NCI-H146 treated with DMSO at 0.1 percent for 48 hours (cell line): ENCODE measurements around the gene PCNX4.
A peak's percentile ranks its signal among the peaks of the same experiment; 100 is the strongest.

ENCODE experiments used
- DNase-seq: peaks from one replicate; lab custom pipeline; 2025; ENCODE audit not compliant: unreplicated experiment; lab: John Stamatoyannopoulos, UW

The PCNX4 gene

GRCh38 chr14:60204843-60205774, 113.4 kb downstream of the PCNX4 start:
- no peak for DNase-seq

DNA sequence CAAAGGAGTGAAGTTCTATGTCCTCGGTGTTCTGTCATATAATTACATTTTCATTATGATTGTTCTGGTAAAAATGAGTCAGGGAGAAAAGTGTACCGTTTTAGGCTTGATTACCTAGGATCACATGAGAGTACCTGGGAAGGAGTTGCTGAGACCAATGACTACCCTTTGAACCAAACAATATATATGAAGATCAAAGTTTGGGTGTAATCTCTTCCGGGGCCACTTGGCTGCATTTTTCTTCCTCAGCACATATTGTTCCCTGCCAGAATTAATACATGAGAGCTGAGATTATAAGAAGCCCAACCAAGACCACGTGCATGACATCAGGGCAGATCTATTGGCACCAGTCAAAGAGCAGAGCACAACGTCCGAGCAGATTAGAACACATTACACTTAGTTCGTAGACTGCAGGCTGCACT, 114.5 kb downstream of the PCNX4 start:
- no peak for DNase-seq

DNA sequence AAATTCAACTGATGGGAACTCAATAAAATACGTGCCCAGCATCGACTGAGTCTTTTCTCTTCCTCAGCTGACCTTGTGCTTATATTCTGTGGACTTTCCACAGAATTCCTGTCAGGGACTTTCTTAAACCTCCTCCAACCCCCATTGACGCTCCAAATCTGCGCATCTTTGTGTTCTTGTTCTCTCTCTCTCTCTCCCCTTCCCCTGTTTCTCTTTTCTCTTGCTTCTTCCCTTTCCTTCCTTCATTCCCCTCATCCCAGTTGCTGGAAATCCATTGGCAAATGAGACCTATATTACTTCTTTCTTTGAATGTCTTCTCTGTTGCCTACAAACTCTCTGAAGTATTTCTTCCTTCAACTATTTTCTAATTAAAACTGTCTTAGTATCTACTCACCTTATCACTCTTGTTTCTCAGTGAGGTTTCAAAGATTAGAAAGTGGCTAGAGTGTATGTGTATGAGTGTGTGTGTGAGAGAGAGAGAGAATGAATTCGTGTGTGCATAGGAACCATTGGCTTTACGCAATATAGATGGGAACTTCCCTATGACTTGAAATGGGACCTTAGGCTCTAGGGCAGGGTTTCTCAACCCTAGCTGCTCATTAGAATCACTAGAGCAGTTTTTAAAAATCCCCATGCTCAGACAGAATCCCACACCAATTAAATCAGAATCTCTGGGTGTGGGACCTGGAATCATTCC, 115.3 kb downstream of the PCNX4 start:
- DNase-seq, result no peak

DNA sequence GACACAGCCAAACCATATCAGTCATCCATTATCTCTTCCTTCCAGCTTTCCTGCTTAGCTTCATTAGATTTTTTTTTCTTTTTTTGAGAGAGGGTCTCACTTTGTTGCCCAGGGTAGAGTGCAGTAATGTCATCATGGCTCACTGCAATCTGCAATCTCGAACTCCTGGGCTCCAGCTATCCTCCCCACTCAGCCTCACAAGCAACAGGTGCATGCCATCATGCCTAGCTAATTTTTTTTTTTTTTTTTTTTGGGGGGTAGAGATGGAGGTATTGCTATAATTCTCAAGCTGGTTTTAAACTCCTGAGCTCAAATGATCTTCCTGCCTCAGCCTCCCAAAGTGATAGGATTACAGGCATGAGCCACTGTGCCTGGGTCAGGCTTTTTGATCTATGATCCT, 119.0 kb downstream of the PCNX4 start:
- DNase-seq, result no peak

GRCh38 chr14:60211153-60211552, 119.4 kb downstream of the PCNX4 start:
- peak; percentile 88 for DNase-seq

DNA sequence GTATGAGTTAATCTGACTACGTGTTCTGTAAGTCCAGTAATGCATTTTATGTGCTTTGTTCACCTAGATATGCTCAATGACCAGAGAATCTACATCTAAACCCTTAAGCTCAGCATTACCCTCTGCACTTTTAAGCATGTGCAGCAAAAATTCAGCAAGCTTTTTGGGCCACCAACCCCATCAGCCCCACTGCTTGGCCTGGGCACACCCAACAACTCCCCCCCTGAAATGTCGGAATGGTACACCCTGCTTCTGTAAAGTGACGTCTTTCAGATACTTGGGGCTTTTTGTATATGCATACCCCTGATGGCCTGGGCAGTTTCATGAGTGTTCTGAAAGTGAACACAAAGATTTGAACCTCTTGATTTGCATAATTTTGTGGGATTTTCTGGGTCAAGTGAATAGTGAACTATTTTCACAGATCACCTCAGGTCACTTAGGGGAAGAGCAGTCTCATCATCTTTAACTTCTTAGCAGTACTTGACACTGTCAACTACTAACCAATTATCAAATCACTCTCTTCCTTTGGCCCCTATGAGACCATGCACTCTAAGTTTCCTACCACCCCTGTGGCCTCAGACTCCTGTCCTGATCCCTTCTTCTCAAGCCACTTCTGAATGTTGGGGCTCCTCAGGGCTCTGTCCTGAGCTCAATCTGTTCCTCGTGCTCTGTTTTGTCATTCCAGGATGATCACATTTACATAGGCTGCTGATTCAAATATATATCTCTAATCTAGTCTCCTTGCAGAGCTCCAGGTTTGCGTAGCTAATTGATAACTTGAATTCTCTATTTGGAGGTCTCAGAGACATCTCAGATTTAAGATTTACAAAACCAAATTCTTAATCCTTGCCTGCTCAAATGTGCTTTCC, 121.0 kb downstream of the PCNX4 start:
- no peak for DNase-seq

DNA sequence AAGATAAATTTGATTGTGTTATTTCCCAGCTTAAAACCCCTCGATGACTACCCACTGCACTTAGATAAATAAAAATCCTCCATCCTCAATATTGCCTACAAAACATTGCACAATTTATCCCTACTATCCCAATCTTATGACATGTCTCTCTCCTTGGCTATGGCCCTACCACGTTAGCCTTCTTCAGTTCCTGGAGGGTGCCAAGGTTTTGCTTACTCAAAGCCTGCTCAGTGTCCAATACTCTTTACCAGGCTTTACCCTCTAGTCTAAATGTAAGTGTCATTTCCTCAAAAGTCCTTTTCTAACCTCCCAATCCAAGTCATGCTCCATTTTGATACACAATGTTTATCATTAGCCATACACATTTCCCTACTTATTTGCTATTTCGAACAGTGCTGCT, 122.3 kb downstream of the PCNX4 start:
- DNase-seq, result no peak

DNA sequence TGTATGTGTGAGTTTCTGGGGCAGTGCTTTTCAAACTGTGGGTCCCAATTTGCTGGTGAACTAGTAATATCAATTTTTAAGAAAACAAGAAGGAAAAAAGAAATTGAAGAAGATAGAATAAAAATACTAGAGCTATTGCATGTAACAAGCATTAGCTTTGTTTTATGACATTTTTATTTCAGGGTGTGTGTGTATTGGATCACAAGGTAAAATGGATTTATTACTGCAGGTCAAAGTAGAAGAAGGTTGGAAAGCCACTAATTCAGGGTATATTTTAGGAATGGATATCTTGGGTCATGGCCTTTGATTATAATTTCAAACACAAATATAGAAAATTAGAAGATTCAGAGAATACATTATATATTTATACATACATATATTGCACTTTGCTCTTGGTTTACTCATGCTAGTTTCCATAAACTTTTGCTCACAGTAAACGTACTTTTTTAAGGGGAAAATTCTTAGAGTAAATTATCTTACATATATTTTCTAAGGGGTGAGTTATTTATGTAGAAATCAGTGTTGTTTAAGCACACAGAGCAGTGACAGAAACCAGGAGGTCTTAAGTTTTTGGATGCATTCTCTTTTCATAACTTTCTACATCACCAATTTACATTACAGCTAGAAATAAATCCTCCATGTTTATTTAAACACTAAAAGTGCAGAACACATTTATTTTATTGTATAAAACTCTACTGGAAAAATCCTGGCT, 122.8 kb downstream of the PCNX4 start:
- no peak for DNase-seq

- no peak for DNase-seq
Observed at GRCh38 chr14:60215127-60215444, 123.4 kb downstream of the PCNX4 start.

DNA sequence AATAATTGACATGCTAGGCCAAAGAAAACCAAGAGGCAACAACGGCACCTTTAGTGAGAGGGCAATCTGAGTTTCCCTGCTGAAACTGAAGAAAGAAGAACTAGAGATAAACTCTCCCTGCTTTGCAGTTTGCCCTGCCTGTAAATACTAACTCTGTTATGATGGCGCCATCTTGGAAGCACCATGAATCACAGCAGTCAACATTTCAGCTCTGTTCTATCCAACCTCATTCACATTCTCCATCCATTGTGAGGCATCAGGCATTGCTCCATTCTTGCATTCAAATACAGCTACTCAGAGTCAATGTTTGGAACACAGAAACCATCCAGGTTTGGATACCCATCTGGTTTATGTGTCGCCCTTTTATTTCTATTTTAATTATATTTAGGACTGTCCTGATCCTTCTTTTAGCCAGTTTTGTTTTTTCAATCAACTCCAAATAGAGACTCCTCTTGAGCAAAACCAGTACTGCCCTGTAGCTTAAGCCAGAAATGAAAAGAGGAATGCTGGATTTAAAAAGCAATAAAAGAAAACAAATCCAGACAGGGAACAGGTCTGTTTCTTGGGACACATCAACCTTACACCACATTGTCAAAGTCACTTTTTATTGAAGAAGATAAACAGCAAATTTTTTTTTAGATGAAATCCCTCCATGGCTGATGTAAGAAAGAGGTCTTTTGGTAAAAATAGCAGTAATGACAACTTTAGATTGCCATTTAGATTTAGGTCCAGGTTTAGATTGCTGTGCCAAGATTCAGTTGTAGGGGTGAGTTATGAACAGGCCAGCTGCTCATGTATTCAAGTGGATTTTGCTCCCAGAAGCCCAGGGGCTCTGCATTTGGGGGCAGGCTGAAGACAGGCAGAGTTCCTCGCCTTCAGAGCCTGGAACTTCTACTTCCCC, 124.0 kb downstream of the PCNX4 start:
- no peak for DNase-seq

DNA sequence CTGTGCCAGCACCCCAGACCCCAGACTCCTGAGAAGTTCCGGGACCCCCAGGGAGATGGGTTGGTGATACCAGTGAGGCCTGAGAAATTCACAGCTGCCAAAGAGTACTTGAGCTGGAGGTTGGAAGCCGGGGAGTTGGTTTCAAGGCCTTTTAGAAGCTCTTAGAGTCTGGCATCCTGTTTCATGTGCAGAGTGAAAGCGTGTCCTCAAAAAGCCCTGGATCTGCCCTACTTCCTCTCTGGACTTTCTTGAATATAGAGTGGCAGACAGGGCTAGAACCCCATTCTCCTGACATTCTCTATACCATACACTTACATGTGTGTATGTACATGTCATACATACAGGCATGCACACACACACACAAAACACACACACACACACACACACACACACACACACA, 126.0 kb downstream of the PCNX4 start:
- no peak for DNase-seq
